NB4 (cell line): ENCODE measurements around the gene TRIM2.

Experiments used
- DNase-seq: peaks from one replicate; pipeline ENCODE4 v3.0.0; 2010; ENCODE audit warnings: low read depth
- H3K4me3 ChIP-seq: one replicate; pipeline ENCODE4 v1.5.1; 2011; ENCODE audit warnings: mild to moderate bottlenecking, low read depth, low read length, moderate library complexity
- CTCF ChIP-seq: IDR thresholded peaks from one replicate; pipeline ENCODE4 v1.5.1; 2012; ENCODE audit warnings: low read depth, low read length
- MAX ChIP-seq: IDR thresholded peaks from 2 replicates; pipeline ENCODE4 v1.6.1; 2011; ENCODE audit warnings: low read depth, low read length
- MYC ChIP-seq: IDR thresholded peaks from 2 replicates; pipeline ENCODE4 v1.6.1; 2011; ENCODE audit warnings: low read depth, low read length
- POLR2A ChIP-seq: IDR thresholded peaks from 2 replicates; pipeline ENCODE4 v1.6.1; 2011; ENCODE audit warnings: mild to moderate bottlenecking; ENCODE audit not compliant: insufficient read length; ENCODE audit errors: extremely low read depth

TRIM2 gene

GRCh38 chr4:153238135-153238919 lies 34.1 kb downstream of the TRIM2 start:
- no peak for TF ChIP-seq MAX
- no peak for TF ChIP-seq POLR2A
- H3K4me3 ChIP-seq, result no peak overlapping the region
- DNase-seq, result no peak

- no peak for DNase-seq
- TF ChIP-seq MAX (no peak), MYC (no peak), CTCF (no peak), POLR2A (no peak)
- H3K4me3 ChIP-seq, result no peak overlapping the region
These were observed 35.2 kb downstream of the TRIM2 start for GRCh38 chr4:153239409-153239808.

GRCh38 chr4:153241295-153241694 lies 37.1 kb downstream of the TRIM2 start:
- DNase-seq, result no peak
- H3K4me3 ChIP-seq, result no peak overlapping the region
- TF ChIP-seq POLR2A (no peak), CTCF (no peak), MAX (no peak), MYC (no peak)

GRCh38 chr4:153241970-153242838 lies 38.0 kb downstream of the TRIM2 start:
- no peak overlapping the region for H3K4me3 ChIP-seq
- DNase-seq, result no peak
- TF ChIP-seq POLR2A, result no peak
- no peak for TF ChIP-seq MYC
- TF ChIP-seq CTCF, result no peak
- TF ChIP-seq MAX, result no peak

GRCh38 chr4:153242839-153243324 lies 38.6 kb downstream of the TRIM2 start:
- no peak for TF ChIP-seq MYC
- TF ChIP-seq MAX, result no peak
- no peak for TF ChIP-seq CTCF
- TF ChIP-seq POLR2A, result no peak
- no peak overlapping the region for H3K4me3 ChIP-seq
- no peak for DNase-seq

GRCh38 chr4:153243468-153243867 lies 39.2 kb downstream of the TRIM2 start:
- no peak overlapping the region for H3K4me3 ChIP-seq
- no peak for DNase-seq
- TF ChIP-seq MYC (no peak), POLR2A (no peak), CTCF (no peak), MAX (no peak)
